Measurements from ENCODE around the gene FLNC. TPM values are rescaled to one million over a fixed set of nuclear protein-coding genes. Genes with fewer than 3 reads are reported as not detected.

Gene FLNC
- total and polyA plus RNA-seq, 9 of the 15 experiments (the other 6 are each of a cell fraction or from before 2014, with no cell fraction given), result 0.90 to 155 (median 28.8) TPM

DNA sequence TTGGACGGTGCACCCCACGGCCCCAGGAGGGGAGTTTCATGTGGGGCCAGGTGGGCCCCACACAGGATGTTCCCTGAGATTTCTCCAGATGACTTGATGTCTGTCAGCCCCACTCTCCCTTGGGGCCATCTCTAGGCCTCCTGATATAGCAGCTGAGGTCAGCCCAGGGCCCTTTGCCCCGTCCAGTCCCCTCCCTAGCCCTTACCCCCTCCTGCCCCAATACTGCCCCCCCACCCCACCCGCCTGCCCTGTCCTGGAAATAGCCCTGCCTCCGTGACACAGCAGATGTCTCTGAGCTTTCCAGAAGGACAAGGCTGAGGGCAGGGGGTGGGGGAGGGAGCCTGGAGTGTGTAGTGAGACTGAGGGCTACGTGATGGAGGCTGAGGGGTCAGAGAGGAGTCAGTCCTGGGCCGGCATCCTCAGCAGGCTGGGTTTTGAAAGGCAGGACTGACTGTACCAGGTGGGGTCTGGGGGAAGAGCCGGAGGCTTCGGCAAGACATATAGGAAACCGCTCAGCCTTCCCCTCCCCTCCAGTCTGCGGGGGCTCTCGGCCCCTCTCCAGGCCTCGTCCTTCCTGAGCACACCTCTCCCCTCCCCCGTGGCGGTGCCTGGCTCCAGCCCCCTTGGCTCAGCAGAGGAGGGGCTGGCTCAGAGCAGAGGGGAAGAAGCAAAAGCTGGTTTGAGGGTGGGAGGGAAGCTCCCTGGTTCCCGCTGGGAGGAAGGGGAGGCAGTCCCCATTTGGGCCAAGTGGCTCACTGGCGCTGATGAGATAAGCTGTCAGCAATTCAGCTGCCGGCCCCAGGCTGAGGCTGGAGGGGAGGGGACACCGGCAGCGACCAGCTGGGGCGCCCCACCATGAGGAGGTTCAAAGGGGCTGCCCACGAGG, 2.0 kb downstream of the FLNC start (continued):
- TF ChIP-seq TOE1 (IDR thresholded peaks at IDR 0.05; ENCODE audit: borderline replicate concordance) (peak; percentile 80), TOE1 (CRISPR knock-in tag; IDR thresholded peaks at IDR 0.05; ENCODE audit: borderline replicate concordance, low read depth) (no peak), ZNF785 (CRISPR knock-in tag; IDR thresholded peaks at IDR 0.05) (no peak), GTF2F1 (IDR thresholded peaks at IDR 0.05; ENCODE audit: low read depth, low read length) (peak; percentile 30; the same call in 1 of the 2 replicates), HNRNPK (IDR thresholded peaks at IDR 0.05; ENCODE audit: low read depth, low read length, poor library complexity, severe bottlenecking) (no peak), HCFC1 (IDR thresholded peaks at IDR 0.05; ENCODE audit: low read depth, low read length) (0 out of 2 replicates have a peak, but pooled peaks have one; percentile 25), ZNF197 (CRISPR knock-in tag; IDR thresholded peaks at IDR 0.05; ENCODE audit: low read depth) (no peak), MYBL2 (IDR thresholded peaks at IDR 0.05; ENCODE audit: low read depth) (no peak), MYBL2 (CRISPR knock-in tag; IDR thresholded peaks at IDR 0.05; ENCODE audit: borderline replicate concordance) (no peak), PHB (CRISPR knock-in tag; IDR thresholded peaks at IDR 0.05) (0 out of 2 replicates have a peak, but pooled peaks have one; percentile 56)
- TF ChIP-seq, protein P1, sequence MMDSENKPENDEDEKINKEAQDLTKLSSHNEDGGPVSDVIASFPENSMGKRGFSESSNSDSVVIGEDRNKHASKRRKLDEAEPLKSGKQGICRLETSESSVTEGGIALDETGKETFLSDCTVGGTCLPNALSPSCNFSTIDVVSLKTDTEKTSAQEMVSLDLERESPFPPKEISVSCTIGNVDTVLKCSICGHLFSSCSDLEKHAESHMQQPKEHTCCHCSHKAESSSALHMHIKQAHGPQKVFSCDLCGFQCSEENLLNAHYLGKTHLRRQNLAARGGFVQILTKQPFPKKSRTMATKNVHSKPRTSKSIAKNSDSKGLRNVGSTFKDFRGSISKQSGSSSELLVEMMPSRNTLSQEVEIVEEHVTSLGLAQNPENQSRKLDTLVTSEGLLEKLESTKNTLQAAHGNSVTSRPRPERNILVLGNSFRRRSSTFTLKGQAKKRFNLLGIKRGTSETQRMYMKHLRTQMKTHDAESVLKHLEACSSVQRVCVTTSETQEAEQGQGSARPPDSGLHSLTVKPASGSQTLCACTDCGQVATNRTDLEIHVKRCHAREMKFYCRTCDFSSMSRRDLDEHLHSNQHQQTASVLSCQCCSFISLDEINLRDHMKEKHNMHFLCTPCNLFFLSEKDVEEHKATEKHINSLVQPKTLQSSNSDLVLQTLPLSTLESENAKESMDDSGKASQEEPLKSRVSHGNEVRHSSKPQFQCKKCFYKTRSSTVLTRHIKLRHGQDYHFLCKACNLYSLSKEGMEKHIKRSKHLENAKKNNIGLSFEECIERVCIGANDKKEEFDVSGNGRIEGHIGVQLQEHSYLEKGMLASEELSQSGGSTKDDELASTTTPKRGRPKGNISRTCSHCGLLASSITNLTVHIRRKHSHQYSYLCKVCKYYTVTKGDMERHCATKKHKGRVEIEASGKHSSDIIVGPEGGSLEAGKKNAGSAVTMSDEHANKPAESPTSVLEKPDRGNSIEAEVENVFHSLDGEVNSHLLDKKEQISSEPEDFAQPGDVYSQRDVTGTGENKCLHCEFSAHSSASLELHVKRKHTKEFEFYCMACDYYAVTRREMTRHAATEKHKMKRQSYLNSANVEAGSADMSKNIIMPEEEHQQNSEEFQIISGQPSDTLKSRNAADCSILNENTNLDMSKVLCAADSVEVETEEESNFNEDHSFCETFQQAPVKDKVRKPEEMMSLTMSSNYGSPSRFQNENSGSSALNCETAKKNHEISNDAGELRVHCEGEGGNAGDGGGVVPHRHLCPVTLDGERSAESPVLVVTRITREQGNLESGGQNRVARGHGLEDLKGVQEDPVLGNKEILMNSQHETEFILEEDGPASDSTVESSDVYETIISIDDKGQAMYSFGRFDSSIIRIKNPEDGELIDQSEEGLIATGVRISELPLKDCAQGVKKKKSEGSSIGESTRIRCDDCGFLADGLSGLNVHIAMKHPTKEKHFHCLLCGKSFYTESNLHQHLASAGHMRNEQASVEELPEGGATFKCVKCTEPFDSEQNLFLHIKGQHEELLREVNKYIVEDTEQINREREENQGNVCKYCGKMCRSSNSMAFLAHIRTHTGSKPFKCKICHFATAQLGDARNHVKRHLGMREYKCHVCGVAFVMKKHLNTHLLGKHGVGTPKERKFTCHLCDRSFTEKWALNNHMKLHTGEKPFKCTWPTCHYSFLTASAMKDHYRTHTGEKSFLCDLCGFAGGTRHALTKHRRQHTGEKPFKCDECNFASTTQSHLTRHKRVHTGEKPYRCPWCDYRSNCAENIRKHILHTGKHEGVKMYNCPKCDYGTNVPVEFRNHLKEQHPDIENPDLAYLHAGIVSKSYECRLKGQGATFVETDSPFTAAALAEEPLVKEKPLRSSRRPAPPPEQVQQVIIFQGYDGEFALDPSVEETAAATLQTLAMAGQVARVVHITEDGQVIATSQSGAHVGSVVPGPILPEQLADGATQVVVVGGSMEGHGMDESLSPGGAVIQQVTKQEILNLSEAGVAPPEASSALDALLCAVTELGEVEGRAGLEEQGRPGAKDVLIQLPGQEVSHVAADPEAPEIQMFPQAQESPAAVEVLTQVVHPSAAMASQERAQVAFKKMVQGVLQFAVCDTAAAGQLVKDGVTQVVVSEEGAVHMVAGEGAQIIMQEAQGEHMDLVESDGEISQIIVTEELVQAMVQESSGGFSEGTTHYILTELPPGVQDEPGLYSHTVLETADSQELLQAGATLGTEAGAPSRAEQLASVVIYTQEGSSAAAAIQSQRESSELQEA (IDR thresholded peaks at IDR 0.05; ENCODE audit: low read depth), result no peak
- TF ChIP-seq, protein P2, sequence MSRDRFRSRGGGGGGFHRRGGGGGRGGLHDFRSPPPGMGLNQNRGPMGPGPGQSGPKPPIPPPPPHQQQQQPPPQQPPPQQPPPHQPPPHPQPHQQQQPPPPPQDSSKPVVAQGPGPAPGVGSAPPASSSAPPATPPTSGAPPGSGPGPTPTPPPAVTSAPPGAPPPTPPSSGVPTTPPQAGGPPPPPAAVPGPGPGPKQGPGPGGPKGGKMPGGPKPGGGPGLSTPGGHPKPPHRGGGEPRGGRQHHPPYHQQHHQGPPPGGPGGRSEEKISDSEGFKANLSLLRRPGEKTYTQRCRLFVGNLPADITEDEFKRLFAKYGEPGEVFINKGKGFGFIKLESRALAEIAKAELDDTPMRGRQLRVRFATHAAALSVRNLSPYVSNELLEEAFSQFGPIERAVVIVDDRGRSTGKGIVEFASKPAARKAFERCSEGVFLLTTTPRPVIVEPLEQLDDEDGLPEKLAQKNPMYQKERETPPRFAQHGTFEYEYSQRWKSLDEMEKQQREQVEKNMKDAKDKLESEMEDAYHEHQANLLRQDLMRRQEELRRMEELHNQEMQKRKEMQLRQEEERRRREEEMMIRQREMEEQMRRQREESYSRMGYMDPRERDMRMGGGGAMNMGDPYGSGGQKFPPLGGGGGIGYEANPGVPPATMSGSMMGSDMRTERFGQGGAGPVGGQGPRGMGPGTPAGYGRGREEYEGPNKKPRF (IDR thresholded peaks at IDR 0.05; ENCODE audit: low read depth, low read length), result no peak
